ENCODE data around the gene NPAS2. TPM values are rescaled to one million over a fixed set of nuclear protein-coding genes. Genes with fewer than 3 reads are reported as not detected.

Gene NPAS2
- total RNA-seq, 1 donor from 2014 or later = 10.7 TPM

GRCh38 chr2:101011152-101011551 lies 191.2 kb downstream of the NPAS2 start:
- Mint-ChIP-seq H3K27ac (no peak overlapping the region), H3K4me3 (no peak overlapping the region), H3K27me3 (no peaks in the 10 kb centered on the region), H3K4me1 (ENCODE audit: unreplicated experiment) (peaks cover 11% of the 10 kb centered on the region), H3K36me3 (peaks cover 37% of the 10 kb centered on the region), H3K9me3 (no peaks in the 10 kb centered on the region)
- DNase-seq (ENCODE audit: extremely low spot score, unreplicated experiment) = no peak
- TF ChIP-seq, protein P1, sequence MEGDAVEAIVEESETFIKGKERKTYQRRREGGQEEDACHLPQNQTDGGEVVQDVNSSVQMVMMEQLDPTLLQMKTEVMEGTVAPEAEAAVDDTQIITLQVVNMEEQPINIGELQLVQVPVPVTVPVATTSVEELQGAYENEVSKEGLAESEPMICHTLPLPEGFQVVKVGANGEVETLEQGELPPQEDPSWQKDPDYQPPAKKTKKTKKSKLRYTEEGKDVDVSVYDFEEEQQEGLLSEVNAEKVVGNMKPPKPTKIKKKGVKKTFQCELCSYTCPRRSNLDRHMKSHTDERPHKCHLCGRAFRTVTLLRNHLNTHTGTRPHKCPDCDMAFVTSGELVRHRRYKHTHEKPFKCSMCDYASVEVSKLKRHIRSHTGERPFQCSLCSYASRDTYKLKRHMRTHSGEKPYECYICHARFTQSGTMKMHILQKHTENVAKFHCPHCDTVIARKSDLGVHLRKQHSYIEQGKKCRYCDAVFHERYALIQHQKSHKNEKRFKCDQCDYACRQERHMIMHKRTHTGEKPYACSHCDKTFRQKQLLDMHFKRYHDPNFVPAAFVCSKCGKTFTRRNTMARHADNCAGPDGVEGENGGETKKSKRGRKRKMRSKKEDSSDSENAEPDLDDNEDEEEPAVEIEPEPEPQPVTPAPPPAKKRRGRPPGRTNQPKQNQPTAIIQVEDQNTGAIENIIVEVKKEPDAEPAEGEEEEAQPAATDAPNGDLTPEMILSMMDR (conservative IDR thresholded peaks at IDR 0.05) = no peak

DNA sequence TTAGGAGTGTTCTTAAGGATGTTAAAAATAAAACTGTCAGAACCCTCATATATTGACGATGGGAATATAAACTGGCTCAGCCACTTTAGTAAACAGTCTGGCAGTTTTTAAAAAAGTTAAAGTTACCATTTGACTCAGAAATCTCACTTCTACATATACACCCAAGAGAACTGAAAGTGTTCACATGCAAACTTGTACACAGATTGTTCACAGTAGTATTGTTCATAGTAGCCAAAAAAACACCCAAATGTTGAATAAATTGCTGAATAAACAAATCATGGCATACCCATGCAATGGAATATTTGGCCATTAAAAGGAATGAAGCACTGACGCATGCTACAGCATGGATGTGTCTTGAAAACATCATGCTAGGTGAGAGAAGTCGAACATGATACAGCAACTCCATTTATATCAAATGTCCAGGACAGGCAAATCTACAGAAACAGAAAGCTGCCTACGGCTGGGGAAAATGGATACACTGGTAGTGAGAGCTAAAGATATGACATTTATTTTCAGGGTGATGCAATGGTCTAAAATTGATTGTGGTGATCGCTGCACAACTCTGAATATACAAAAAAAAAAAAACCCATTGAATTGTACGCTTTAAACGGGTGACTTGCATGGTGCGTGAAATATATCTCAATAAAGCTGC lies 192.2 kb downstream of the NPAS2 start:
- Mint-ChIP-seq H3K27ac (peak overlapping the region; percentile 32), H3K36me3 (peaks cover 34% of the 10 kb centered on the region), H3K27me3 (no peaks in the 10 kb centered on the region), H3K9me3 (no peaks in the 10 kb centered on the region), H3K4me1 (ENCODE audit: unreplicated experiment) (peaks cover 9% of the 10 kb centered on the region), H3K4me3 (no peak overlapping the region)
- no peak for DNase-seq (ENCODE audit: extremely low spot score, unreplicated experiment)
- TF ChIP-seq, protein P1 (conservative IDR thresholded peaks at IDR 0.05) = no peak

DNA sequence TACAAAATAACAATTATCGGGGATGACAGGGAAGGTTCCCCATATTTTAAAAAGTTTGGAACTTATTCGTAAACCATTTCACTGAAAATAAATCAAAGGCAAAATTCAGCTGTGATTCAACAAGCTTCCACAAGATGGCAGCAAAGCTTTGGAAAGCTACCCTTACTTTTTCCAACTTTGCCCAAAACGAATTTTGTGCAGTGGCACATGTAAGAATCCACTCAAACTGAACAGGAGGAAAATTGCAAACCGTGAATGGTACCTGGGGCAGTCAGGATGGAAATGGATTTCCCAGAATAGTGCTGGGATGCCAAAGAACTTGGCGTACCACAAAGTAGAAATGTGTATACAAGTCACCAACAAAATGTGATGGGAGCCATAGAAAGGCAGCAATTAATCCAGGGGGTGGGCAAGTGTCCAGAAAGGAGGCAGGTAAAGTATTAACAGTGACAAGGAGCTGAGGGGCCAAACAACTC lies 192.8 kb downstream of the NPAS2 start:
- peak overlapping the region; percentile 32 for H3K27ac Mint-ChIP-seq
- H3K36me3 Mint-ChIP-seq = peaks cover 32% of the 10 kb centered on the region
- no peaks in the 10 kb centered on the region for H3K27me3 Mint-ChIP-seq
- no peak for DNase-seq (ENCODE audit: extremely low spot score, unreplicated experiment)
- no peaks in the 10 kb centered on the region for H3K9me3 Mint-ChIP-seq
- TF ChIP-seq, protein P1 (conservative IDR thresholded peaks at IDR 0.05) = peak; percentile 90
- H3K4me3 Mint-ChIP-seq = no peak overlapping the region
- H3K4me1 Mint-ChIP-seq (ENCODE audit: unreplicated experiment) = peaks cover 9% of the 10 kb centered on the region

DNA sequence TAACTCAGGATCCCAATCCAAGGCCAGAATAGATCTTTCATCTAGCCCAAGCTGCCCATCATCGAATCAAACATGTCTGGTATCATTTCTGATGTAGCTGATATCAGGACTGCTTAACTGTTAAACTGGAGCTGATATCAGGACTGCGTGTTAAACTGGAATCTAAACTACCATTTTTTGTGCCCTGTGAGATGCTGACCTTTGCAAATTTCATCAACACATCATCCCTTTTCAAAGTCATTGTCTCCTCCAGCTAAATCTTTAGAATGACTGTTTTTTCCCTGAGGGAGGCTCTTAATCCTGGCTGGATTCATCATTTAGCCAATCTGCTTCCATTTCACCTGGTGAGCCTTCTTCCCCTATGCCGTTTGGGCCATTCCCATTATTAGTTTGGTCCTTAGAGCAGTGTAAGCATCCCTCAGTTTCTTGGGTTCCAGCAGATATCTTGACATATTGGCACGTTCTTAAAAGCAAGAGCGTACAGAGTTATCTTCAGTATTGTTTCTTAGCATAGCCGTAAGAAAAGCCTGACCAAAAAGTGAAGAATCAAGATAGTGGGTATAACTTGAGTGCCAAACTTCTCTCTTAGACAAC lies 194.4 kb downstream of the NPAS2 start:
- TF ChIP-seq, protein P1 (conservative IDR thresholded peaks at IDR 0.05) = no peak
- H3K9me3 Mint-ChIP-seq = no peaks in the 10 kb centered on the region
- H3K27ac Mint-ChIP-seq = no peak overlapping the region
- DNase-seq (ENCODE audit: extremely low spot score, unreplicated experiment) = no peak
- peaks cover 35% of the 10 kb centered on the region for H3K36me3 Mint-ChIP-seq
- peaks cover 9% of the 10 kb centered on the region for H3K4me1 Mint-ChIP-seq (ENCODE audit: unreplicated experiment)
- H3K4me3 Mint-ChIP-seq = no peak overlapping the region
- H3K27me3 Mint-ChIP-seq = no peaks in the 10 kb centered on the region

DNA sequence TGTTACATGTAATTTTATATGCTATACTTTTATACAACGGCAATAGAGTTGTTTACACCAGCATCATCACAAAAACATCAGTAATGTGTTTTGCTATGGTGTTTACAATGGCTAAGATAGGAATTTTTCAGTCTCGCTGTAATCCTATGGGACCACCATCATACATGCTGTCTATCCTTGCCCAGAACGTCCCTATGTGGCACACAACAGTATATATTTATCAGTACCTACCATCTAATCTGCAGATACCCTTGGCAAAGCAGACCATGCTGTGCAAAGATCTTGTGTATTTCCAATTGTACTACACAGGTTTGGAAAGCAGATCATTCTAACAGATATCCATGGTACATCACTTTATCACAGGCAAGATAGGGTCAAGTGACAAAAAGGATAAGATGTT lies 197.4 kb downstream of the NPAS2 start:
- TF ChIP-seq, protein P1 (conservative IDR thresholded peaks at IDR 0.05) = no peak
- H3K27me3 Mint-ChIP-seq = no peaks in the 10 kb centered on the region
- no peaks in the 10 kb centered on the region for H3K9me3 Mint-ChIP-seq
- DNase-seq (ENCODE audit: extremely low spot score, unreplicated experiment) = no peak
- H3K27ac Mint-ChIP-seq = no peak overlapping the region
- H3K4me3 Mint-ChIP-seq = no peak overlapping the region
- peaks cover 40% of the 10 kb centered on the region for H3K36me3 Mint-ChIP-seq
- peaks cover 6% of the 10 kb centered on the region for H3K4me1 Mint-ChIP-seq (ENCODE audit: unreplicated experiment)

All from type B pancreatic cell (in vitro differentiated cells).